ENCODE data around the gene CAST.

Gene CAST

GRCh38 chr5:96671441-96671840 is 9.3 kb downstream of the CAST start:
- DNase-seq (ENCODE audit: extremely low read depth in 1 of 2, low read depth in 1 of 2), result no peak

GRCh38 chr5:96673127-96673526 is 11.0 kb downstream of the CAST start:
- DNase-seq (ENCODE audit: extremely low read depth in 1 of 2, low read depth in 1 of 2), result no peak

- DNase-seq (ENCODE audit: extremely low read depth in 1 of 2, low read depth in 1 of 2), result no peak
Measured at GRCh38 chr5:96675882-96676281, 13.7 kb downstream of the CAST start.

DNA sequence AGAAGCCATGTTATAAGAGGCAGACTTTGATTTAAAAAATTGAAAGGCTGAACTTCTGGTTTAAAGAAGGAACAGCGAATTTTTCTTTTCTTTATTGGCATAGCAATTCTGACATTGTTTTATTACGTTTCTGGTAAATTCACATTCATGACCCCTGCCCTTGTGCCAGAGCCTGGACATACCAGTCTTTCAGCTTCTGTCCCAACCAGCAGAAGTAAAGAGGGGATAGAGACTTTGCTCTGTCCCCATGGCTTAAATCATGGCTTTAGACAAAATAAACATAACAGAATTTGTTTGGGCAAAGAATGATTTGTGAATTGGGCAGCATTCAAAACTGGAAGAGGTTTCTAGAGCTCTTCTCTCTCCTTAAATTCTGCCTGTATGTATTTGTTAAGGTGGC is 15.3 kb downstream of the CAST start:
- no peak for DNase-seq (ENCODE audit: extremely low read depth in 1 of 2, low read depth in 1 of 2)

GRCh38 chr5:96679293-96679692 is 17.1 kb downstream of the CAST start:
- no peak for DNase-seq (ENCODE audit: extremely low read depth in 1 of 2, low read depth in 1 of 2)

DNA sequence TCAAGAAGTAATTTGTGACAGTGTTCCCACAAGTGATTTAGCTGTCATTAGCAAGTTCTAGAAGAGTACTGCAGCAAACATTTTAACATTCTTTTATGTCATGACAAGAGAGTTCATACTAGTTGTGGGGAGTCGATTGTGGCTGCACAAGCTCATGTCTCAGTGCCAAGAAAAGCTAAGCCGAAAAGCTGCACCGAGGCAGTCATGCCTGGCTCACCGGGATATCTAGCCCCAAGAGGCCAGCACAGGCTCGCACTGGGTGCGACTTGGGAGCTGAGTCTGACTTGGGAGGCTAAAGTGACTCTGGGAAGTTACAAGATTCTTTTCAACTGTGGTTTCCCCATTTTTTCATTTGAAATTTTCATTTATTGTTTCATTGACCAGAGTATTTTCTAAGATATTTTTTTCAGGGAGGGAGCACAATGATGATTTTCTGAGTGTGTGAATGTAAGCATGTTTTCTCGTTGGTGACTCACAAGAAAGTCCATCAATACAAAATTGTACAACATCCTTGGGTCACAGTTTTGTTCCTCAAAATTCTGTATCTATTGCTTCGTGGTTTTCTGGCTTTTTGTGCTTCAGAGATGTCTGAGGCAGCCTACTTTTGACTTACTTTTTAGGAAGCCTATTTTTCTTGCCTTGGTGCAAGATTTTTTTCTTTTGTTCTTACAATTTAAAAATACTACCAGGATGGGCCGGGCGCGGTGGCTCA is 18.7 kb downstream of the CAST start:
- no peak for DNase-seq (ENCODE audit: extremely low read depth in 1 of 2, low read depth in 1 of 2)

- DNase-seq (ENCODE audit: extremely low read depth in 1 of 2, low read depth in 1 of 2), result no peak
Measured at GRCh38 chr5:96683392-96683791, 21.2 kb downstream of the CAST start.

GRCh38 chr5:96683810-96684209 is 21.6 kb downstream of the CAST start:
- no peak for DNase-seq (ENCODE audit: extremely low read depth in 1 of 2, low read depth in 1 of 2)

DNA sequence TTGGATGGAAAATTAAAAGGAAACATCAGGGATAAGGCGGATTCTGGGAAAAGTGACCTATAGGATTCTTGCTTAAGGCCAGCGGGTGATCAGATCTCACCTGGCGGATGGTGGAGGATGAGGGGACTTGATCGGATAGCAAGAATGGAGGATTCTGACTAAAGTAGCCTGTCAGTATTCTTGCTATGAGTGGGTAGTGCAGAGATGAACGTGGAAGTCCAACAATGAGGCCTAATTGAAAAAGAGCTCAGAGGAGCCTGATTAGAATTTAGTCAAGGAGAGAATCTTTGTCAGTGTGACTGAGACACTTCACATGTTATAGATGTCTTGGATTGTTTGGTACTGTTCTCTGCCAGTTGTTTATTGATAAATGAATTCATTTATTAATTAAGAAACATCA is 24.9 kb downstream of the CAST start:
- no peak for DNase-seq (ENCODE audit: extremely low read depth in 1 of 2, low read depth in 1 of 2)

- no peak for DNase-seq (ENCODE audit: extremely low read depth in 1 of 2, low read depth in 1 of 2)
Measured at GRCh38 chr5:96687812-96688453, 25.8 kb downstream of the CAST start.

DNA sequence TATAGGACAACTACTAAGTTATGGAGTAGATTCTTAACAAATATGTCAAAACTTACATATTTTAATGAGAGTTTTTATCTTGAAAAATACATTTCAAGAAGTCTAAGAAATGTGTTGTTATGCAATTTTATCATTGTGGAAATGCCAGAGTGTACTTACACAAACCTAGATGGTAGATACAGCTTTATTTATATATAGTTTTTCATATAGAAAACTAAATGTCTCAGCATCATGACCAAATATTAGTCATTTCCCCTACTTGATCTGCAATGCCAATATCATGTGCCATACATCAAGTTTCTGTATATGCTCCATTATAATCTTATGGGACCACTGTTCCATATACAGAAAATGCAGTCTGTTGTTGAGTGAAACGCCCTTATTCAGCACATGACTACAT is 28.7 kb downstream of the CAST start:
- DNase-seq (ENCODE audit: extremely low read depth in 1 of 2, low read depth in 1 of 2), result no peak

GRCh38 chr5:96691503-96692303 is 29.5 kb downstream of the CAST start:
- DNase-seq (ENCODE audit: extremely low read depth in 1 of 2, low read depth in 1 of 2), result no peak

DNA sequence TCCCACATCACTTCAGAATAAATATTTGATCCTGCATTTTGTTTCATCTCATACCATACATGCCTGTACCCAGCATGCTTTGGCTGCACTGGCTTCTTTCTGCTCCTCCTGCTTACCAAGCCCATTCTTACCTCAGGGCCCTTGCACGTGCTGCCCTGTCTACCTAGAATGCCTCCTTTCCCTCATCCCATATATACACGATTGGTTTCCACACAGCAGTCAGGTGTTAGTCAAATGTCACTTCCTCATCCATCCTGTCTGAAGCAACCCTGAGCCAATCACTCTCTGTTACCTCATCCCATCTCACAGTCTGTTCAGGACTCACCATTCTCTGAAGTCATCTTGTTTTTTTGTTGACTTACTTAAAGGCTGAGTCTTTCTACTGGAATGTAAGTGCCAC is 30.3 kb downstream of the CAST start:
- DNase-seq (ENCODE audit: extremely low read depth in 1 of 2, low read depth in 1 of 2), result no peak

GRCh38 chr5:96699186-96699820 is 37.1 kb downstream of the CAST start:
- DNase-seq (ENCODE audit: extremely low read depth in 1 of 2, low read depth in 1 of 2), result no peak

- peak; percentile 55 to 80 for DNase-seq (ENCODE audit: extremely low read depth in 1 of 2, low read depth in 1 of 2)
Measured at GRCh38 chr5:96702503-96703383, 40.6 kb downstream of the CAST start.

DNA sequence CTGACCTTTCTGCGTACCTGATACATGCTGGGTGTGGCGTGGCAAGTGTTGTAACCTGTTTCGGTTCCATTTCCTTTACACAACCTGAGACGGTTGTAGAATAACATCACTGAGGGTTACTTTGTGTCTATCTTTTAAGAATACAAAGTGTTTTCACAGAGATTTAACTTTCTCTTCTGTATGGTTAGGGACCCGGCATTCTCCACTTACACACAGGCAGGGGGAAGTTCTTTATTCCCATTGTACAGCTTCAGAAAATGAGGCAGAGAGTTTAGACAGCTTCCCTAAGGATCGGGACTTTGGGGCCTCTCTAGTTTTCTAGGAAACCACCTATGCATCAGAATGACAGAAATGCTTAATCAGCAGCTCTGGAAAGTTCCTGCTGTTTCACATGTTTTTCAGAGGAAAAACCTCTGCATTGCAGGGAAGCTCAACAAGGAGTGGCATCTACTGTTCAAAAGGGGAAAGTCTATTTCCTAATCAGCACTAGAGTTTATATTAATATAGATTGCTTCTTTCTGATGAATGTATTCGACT is 41.3 kb downstream of the CAST start:
- peak in 1 of 2 donors; percentile 75 for DNase-seq (ENCODE audit: extremely low read depth in 1 of 2, low read depth in 1 of 2)

DNA sequence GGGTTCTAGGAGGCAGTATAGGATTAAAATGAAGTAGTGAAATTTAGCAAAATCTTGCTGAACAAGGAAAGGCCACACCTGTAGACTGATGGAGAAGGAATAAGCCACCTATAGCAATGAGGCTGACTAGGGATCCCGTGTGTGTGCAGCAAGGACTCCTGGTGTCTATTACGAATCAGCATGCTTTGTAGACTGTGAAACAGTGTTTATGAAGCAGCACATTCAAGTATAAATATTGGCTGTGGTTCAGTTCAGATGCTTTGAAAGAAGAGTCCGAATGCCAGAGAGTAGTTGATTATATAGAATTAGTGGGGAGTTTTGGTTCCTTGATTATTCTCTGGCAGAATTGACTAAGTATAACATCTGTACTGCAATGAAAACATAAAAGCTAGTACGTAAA is 41.8 kb downstream of the CAST start:
- DNase-seq (ENCODE audit: extremely low read depth in 1 of 2, low read depth in 1 of 2), result no peak

GRCh38 chr5:96706433-96707111 is 44.4 kb downstream of the CAST start:
- DNase-seq (ENCODE audit: extremely low read depth in 1 of 2, low read depth in 1 of 2), result no peak

GRCh38 chr5:96708600-96708999 is 46.4 kb downstream of the CAST start:
- no peak for DNase-seq (ENCODE audit: extremely low read depth in 1 of 2, low read depth in 1 of 2)
